WTC11 (cell line): Measurements from ENCODE around the gene SH3TC1. TPM values are rescaled to one million over a fixed set of nuclear protein-coding genes. Genes with fewer than 3 reads are reported as not detected.

ENCODE experiments used
- ATAC-seq: fragments of 200-7000 bp; cut with Tn5 transposase; 2 replicates; pipeline ENCODE4 v1.10.0; 2021; ENCODE audit warnings: mild to moderate bottlenecking, moderate library complexity
- CTCF ChIA-PET: fragments of 300-600 bp; sonication (Branson Sonifier 250); formaldehyde crosslinking; loops from one replicate; lab custom pipeline; 2021; ENCODE audit warnings: antibody characterized with exemption; lab: Charles Lee
- POLR2A ChIA-PET: fragments of 350-600 bp; sonication (Branson Sonifier 250); formaldehyde crosslinking; loops from one replicate; lab custom pipeline; 2021; ENCODE audit warnings: antibody characterized with exemption; lab: Charles Lee
- DNase-seq: peaks from one replicate; pipeline ENCODE4 v3.0.0; 2021; ENCODE audit warnings: low spot score
- H3K27ac Mint-ChIP-seq: 2 replicates; pipeline ENCODE4 v1.8.0; 2021; ENCODE audit warnings: mixed read lengths
- H3K27me3 Mint-ChIP-seq: 2 replicates; pipeline ENCODE4 v1.8.0; 2021; ENCODE audit warnings: low read depth, mild to moderate bottlenecking, moderate library complexity, mixed read lengths
- H3K36me3 Mint-ChIP-seq: 2 replicates; pipeline ENCODE4 v1.8.0; 2021; ENCODE audit warnings: mixed read lengths
- H3K4me1 Mint-ChIP-seq: 2 replicates; pipeline ENCODE4 v1.8.0; 2022; ENCODE audit warnings: mixed read lengths
- H3K4me3 Mint-ChIP-seq: 2 replicates; pipeline ENCODE4 v1.8.0; 2021; ENCODE audit warnings: mild to moderate bottlenecking, moderate library complexity, mixed read lengths
- H3K9me3 Mint-ChIP-seq: 2 replicates; pipeline ENCODE4 v1.8.0; 2021; ENCODE audit warnings: mixed read lengths
- CREB1 ChIP-seq: sonication (generic); formaldehyde crosslinking; IDR thresholded peaks from 2 replicates; pipeline ENCODE4 v1.8.0; 2023; ENCODE audit warnings: mild to moderate bottlenecking, missing genetic modification reagents
- ELF4 ChIP-seq: sonication (generic); formaldehyde crosslinking; IDR thresholded peaks from 2 replicates; pipeline ENCODE4 v1.8.1; 2022; ENCODE audit warnings: low read depth, mild to moderate bottlenecking, moderate library complexity, missing genetic modification reagents
- EMX1 ChIP-seq: fragments of 250-450 bp; sonication (Bioruptor Pico); IDR thresholded peaks from 2 replicates; pipeline ENCODE4 v1.8.0; 2021; ENCODE audit warnings: mild to moderate bottlenecking
- NFE2L1 ChIP-seq: sonication (generic); formaldehyde crosslinking; IDR thresholded peaks from 2 replicates; pipeline ENCODE4 v1.8.1; 2023; ENCODE audit warnings: missing genetic modification reagents
- NFYB ChIP-seq: sonication (generic); formaldehyde crosslinking; conservative IDR thresholded peaks from 2 replicates; pipeline ENCODE4 v1.8.0; 2022; ENCODE audit warnings: low read depth, missing genetic modification reagents
- NR1H2 ChIP-seq: sonication (generic); formaldehyde crosslinking; IDR thresholded peaks from 2 replicates; pipeline ENCODE4 v1.9.0; 2021; ENCODE audit warnings: mild to moderate bottlenecking, moderate library complexity, missing genetic modification reagents
- SMAD3 ChIP-seq: sonication (generic); formaldehyde crosslinking; IDR thresholded peaks from 2 replicates; pipeline ENCODE4 v1.8.0; 2022; ENCODE audit warnings: missing genetic modification reagents, mild to moderate bottlenecking, borderline replicate concordance
- TCF7 ChIP-seq: sonication (generic); formaldehyde crosslinking; IDR thresholded peaks from 2 replicates; pipeline ENCODE4 v1.8.0; 2022; ENCODE audit warnings: mild to moderate bottlenecking, low read depth, missing genetic modification reagents, moderate library complexity
- TEAD1 ChIP-seq: sonication (generic); formaldehyde crosslinking; IDR thresholded peaks from 2 replicates; pipeline ENCODE4 v1.8.0; 2022; ENCODE audit warnings: mild to moderate bottlenecking, missing genetic modification reagents
- ZBTB21 ChIP-seq: sonication (generic); formaldehyde crosslinking; IDR thresholded peaks from 2 replicates; pipeline ENCODE4 v1.8.1; 2023; ENCODE audit warnings: mild to moderate bottlenecking, missing genetic modification reagents, borderline replicate concordance
- ZNF416 ChIP-seq: fragments of 250-450 bp; sonication (Bioruptor Pico); IDR thresholded peaks from 2 replicates; pipeline ENCODE4 v1.9.0; 2021; ENCODE audit warnings: mild to moderate bottlenecking, inconsistent platforms
- total RNA-seq: library from RNA; stranded (reverse); gene quantifications from 3 replicates; pipeline ENCODE4 v1.2.3, GENCODE V29; 2021
- TF ChIP-seq, protein P1 (sequence below): sonication (generic); formaldehyde crosslinking; IDR thresholded peaks from 2 replicates; pipeline ENCODE4 v1.8.1; 2023; ENCODE audit warnings: mild to moderate bottlenecking, missing genetic modification reagents
- TF ChIP-seq, protein P2 (sequence below): sonication (generic); formaldehyde crosslinking; IDR thresholded peaks from 2 replicates; pipeline ENCODE4 v1.8.1; 2023; ENCODE audit warnings: mild to moderate bottlenecking, missing genetic modification reagents, moderate library complexity
- TF ChIP-seq, protein P3 (sequence below): fragments of 250-450 bp; sonication (Bioruptor Pico); conservative IDR thresholded peaks from 2 replicates; pipeline ENCODE4 v1.9.0; 2021; ENCODE audit warnings: mild to moderate bottlenecking
- TF ChIP-seq, protein P4 (sequence below): sonication (generic); formaldehyde crosslinking; IDR thresholded peaks from 2 replicates; pipeline ENCODE4 v1.8.0; 2022; ENCODE audit warnings: mild to moderate bottlenecking, missing genetic modification reagents
- TF ChIP-seq, protein P5 (sequence below): sonication (generic); formaldehyde crosslinking; IDR thresholded peaks from 2 replicates; pipeline ENCODE4 v1.8.1; 2022; ENCODE audit warnings: missing genetic modification reagents, borderline replicate concordance
- TF ChIP-seq, protein P6 (sequence below): fragments of 250-450 bp; sonication (Bioruptor Pico); IDR thresholded peaks from 2 replicates; pipeline ENCODE4 v1.8.0; 2021; ENCODE audit warnings: mild to moderate bottlenecking
- TF ChIP-seq, protein P7 (sequence below): sonication (generic); formaldehyde crosslinking; IDR thresholded peaks from 2 replicates; pipeline ENCODE4 v1.8.0; 2022; ENCODE audit warnings: missing genetic modification reagents
- TF ChIP-seq, protein P8 (sequence below): sonication (generic); formaldehyde crosslinking; IDR thresholded peaks from 2 replicates; pipeline ENCODE4 v1.8.1; 2022; ENCODE audit warnings: mild to moderate bottlenecking, moderate library complexity, missing genetic modification reagents
- TF ChIP-seq, protein P9 (sequence below): fragments of 250-450 bp; sonication (Bioruptor Pico); IDR thresholded peaks from 2 replicates; pipeline ENCODE4 v2.1.2; 2022; ENCODE audit warnings: mild to moderate bottlenecking, moderate library complexity

SH3TC1 gene
- total RNA-seq, 1 experiment from 2014 or later = 0.42 TPM

DNA sequence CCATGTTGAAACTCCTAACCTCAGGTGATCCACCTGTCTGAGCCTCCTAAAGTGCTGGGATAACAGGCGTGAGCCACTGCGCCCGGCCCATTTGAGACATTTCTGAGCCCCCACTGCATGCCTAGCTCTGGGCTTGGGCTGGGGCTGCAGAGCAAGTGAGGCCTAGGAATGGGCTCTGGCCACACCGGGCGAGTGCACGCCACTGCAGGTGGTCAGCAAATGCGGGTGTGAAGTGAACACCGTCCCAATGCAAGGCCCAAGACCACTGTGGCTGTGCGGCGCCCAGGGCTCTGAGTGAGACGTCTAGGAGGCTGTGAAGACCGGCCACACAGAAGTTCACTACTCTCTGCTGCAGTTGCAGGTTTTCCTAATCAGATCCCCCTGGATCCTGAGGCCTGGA, 9.5 kb downstream of the SH3TC1 start:
- ATAC-seq = no peak
- Mint-ChIP-seq H3K4me1 (peaks cover 7% of the 10 kb centered on the region), H3K27ac (no peak overlapping the region), H3K27me3 (no peaks in the 10 kb centered on the region), H3K4me3 (no peak overlapping the region), H3K36me3 (no peaks in the 10 kb centered on the region), H3K9me3 (no peaks in the 10 kb centered on the region)
- DNase-seq = no peak
- ChIA-PET POLR2A (no interaction called here), CTCF (interaction anchor here (2.0 kb wide), 1 partner anchor 32 kb away, joined by 9 read pairs; no protein-coding TSS in a partner anchor)
- TF ChIP-seq, protein P1, sequence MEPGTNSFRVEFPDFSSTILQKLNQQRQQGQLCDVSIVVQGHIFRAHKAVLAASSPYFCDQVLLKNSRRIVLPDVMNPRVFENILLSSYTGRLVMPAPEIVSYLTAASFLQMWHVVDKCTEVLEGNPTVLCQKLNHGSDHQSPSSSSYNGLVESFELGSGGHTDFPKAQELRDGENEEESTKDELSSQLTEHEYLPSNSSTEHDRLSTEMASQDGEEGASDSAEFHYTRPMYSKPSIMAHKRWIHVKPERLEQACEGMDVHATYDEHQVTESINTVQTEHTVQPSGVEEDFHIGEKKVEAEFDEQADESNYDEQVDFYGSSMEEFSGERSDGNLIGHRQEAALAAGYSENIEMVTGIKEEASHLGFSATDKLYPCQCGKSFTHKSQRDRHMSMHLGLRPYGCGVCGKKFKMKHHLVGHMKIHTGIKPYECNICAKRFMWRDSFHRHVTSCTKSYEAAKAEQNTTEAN (CRISPR knock-in tag) = no peak
- TF ChIP-seq ZNF416 (CRISPR knock-in tag) (no peak), EMX1 (CRISPR knock-in tag) (no peak), ELF4 (CRISPR knock-in tag) (no peak), SMAD3 (no peak), ZBTB21 (CRISPR knock-in tag) (no peak), TCF7 (CRISPR knock-in tag) (no peak), CREB1 (CRISPR knock-in tag) (no peak)
- TF ChIP-seq, protein P2, sequence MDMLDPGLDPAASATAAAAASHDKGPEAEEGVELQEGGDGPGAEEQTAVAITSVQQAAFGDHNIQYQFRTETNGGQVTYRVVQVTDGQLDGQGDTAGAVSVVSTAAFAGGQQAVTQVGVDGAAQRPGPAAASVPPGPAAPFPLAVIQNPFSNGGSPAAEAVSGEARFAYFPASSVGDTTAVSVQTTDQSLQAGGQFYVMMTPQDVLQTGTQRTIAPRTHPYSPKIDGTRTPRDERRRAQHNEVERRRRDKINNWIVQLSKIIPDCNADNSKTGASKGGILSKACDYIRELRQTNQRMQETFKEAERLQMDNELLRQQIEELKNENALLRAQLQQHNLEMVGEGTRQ = no peak
- TF ChIP-seq, protein P3, sequence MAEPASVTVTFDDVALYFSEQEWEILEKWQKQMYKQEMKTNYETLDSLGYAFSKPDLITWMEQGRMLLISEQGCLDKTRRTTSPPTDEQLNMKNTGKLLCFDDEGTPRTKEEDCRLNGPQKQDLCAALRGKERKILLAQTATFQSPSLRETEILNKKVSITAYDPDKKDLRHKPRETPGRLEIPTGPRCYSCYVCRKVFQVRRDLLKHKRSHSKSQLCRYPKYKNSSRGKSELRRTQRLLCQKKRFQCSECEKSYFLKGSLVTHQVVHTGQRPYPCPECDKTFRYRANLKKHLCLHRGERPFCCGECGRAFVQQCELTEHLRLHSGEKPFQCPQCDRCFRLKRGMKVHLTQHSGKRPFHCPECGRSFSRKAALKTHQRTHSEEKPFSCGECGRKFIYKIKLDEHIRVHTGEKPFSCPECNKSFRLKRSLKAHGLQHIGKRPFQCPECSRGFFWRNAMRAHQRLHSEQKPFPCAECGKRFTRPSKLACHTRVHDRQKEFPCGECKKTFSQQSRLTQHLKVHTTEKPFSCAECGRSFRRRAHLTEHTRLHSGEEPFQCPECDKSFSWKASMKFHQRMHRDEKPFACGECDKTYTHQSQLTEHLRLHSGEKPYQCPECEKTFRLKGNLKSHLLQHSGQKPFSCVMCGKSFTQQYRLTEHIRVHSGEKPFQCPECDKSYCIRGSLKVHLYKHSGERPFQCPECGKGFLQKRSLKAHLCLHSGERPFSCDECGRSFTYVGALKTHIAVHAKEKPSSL (CRISPR knock-in tag) = no peak
- TF ChIP-seq, protein P4, sequence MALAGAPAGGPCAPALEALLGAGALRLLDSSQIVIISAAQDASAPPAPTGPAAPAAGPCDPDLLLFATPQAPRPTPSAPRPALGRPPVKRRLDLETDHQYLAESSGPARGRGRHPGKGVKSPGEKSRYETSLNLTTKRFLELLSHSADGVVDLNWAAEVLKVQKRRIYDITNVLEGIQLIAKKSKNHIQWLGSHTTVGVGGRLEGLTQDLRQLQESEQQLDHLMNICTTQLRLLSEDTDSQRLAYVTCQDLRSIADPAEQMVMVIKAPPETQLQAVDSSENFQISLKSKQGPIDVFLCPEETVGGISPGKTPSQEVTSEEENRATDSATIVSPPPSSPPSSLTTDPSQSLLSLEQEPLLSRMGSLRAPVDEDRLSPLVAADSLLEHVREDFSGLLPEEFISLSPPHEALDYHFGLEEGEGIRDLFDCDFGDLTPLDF (CRISPR knock-in tag) = no peak
- TF ChIP-seq, protein P5, sequence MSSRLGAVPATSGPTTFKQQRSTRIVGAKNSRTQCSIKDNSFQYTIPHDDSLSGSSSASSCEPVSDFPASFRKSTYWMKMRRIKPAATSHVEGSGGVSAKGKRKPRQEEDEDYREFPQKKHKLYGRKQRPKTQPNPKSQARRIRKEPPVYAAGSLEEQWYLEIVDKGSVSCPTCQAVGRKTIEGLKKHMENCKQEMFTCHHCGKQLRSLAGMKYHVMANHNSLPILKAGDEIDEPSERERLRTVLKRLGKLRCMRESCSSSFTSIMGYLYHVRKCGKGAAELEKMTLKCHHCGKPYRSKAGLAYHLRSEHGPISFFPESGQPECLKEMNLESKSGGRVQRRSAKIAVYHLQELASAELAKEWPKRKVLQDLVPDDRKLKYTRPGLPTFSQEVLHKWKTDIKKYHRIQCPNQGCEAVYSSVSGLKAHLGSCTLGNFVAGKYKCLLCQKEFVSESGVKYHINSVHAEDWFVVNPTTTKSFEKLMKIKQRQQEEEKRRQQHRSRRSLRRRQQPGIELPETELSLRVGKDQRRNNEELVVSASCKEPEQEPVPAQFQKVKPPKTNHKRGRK = no peak
- TF ChIP-seq, protein P6, sequence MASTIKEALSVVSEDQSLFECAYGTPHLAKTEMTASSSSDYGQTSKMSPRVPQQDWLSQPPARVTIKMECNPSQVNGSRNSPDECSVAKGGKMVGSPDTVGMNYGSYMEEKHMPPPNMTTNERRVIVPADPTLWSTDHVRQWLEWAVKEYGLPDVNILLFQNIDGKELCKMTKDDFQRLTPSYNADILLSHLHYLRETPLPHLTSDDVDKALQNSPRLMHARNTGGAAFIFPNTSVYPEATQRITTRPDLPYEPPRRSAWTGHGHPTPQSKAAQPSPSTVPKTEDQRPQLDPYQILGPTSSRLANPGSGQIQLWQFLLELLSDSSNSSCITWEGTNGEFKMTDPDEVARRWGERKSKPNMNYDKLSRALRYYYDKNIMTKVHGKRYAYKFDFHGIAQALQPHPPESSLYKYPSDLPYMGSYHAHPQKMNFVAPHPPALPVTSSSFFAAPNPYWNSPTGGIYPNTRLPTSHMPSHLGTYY = no peak

DNA sequence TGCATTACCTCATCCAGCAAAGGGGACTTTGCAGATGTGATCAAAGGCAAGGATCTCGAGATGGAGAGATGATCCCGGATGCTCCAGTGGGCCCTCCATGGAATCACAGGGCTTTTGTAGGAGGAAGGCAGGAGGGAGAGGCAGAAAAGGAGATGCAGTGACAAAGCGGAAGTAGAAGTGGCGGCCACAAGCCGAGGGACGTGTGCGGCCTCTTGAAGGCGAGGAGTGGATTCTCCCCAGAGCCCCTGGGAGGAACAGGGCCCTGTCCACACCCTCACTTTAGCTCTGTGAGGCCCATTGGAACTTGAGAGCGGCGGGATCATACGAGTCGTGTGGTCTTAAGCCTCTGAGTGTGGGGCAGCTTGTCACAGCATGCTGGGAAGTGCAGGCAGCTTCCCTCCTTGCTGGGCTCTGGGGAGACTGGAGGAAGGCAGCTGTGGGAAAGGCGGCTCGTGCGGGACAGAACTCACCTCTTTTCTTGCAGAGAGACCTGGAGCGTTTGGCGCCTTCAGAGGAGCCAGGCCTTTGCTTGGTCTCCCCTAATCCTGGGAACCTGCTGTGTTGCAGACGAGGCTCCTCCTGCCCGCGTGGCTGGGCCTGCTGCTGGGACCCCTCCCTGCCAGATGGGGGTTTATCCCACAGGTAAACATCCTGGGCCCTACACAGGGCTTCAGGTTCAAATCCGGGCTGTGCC, 10.2 kb downstream of the SH3TC1 start:
- Mint-ChIP-seq H3K36me3 (no peaks in the 10 kb centered on the region), H3K4me1 (peaks cover 7% of the 10 kb centered on the region), H3K27ac (no peak overlapping the region), H3K9me3 (no peaks in the 10 kb centered on the region), H3K4me3 (no peak overlapping the region), H3K27me3 (no peaks in the 10 kb centered on the region)
- ChIA-PET POLR2A (no interaction called here), CTCF (no interaction called here)
- ATAC-seq = no peak; the same call in 1 of the 2 replicates
- DNase-seq = no peak
- TF ChIP-seq, protein P7, sequence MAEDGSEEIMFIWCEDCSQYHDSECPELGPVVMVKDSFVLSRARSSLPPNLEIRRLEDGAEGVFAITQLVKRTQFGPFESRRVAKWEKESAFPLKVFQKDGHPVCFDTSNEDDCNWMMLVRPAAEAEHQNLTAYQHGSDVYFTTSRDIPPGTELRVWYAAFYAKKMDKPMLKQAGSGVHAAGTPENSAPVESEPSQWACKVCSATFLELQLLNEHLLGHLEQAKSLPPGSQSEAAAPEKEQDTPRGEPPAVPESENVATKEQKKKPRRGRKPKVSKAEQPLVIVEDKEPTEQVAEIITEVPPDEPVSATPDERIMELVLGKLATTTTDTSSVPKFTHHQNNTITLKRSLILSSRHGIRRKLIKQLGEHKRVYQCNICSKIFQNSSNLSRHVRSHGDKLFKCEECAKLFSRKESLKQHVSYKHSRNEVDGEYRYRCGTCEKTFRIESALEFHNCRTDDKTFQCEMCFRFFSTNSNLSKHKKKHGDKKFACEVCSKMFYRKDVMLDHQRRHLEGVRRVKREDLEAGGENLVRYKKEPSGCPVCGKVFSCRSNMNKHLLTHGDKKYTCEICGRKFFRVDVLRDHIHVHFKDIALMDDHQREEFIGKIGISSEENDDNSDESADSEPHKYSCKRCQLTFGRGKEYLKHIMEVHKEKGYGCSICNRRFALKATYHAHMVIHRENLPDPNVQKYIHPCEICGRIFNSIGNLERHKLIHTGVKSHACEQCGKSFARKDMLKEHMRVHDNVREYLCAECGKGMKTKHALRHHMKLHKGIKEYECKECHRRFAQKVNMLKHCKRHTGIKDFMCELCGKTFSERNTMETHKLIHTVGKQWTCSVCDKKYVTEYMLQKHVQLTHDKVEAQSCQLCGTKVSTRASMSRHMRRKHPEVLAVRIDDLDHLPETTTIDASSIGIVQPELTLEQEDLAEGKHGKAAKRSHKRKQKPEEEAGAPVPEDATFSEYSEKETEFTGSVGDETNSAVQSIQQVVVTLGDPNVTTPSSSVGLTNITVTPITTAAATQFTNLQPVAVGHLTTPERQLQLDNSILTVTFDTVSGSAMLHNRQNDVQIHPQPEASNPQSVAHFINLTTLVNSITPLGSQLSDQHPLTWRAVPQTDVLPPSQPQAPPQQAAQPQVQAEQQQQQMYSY = no peak
- no peak for TF ChIP-seq TEAD1
- no peak for TF ChIP-seq NR1H2 (CRISPR knock-in tag)
- TF ChIP-seq, protein P8, sequence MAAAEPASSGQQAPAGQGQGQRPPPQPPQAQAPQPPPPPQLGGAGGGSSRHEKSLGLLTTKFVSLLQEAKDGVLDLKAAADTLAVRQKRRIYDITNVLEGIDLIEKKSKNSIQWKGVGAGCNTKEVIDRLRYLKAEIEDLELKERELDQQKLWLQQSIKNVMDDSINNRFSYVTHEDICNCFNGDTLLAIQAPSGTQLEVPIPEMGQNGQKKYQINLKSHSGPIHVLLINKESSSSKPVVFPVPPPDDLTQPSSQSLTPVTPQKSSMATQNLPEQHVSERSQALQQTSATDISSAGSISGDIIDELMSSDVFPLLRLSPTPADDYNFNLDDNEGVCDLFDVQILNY (CRISPR knock-in tag) = no peak
- TF ChIP-seq, protein P9, sequence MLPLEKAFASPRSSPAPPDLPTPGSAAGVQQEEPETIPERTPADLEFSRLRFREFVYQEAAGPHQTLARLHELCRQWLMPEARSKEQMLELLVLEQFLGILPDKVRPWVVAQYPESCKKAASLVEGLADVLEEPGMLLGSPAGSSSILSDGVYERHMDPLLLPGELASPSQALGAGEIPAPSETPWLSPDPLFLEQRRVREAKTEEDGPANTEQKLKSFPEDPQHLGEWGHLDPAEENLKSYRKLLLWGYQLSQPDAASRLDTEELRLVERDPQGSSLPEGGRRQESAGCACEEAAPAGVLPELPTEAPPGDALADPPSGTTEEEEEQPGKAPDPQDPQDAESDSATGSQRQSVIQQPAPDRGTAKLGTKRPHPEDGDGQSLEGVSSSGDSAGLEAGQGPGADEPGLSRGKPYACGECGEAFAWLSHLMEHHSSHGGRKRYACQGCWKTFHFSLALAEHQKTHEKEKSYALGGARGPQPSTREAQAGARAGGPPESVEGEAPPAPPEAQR = no peak
- no peak for TF ChIP-seq NFE2L1
- TF ChIP-seq NFYB (CRISPR knock-in tag) = no peak
